HG03139 (cell line): ENCODE data around the gene SMOC1.

ENCODE experiments used
- ATAC-seq: cut with Tn5 transposase; IDR thresholded peaks from one replicate; pipeline ENCODE4 v1.9.1; 2021; ENCODE audit not compliant: unreplicated experiment

The SMOC1 gene

DNA sequence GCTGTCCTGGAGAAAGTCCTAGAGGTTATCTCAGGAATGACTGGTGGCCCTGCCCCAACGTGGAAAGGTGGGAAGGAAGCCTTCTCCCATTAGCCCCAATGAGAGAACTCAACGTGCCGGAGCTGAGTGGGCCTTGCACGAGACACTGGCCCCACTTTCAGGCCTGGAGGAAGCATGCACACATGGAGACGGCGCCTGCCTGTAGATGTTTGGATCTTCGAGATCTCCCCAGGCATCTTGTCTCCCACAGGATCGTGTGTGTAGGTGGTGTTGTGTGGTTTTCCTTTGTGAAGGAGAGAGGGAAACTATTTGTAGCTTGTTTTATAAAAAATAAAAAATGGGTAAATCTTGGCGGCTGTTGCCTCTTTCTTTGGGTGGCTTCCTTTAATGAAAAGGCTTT, 152.8 kb downstream of the SMOC1 start:
- ATAC-seq, result no peak

DNA sequence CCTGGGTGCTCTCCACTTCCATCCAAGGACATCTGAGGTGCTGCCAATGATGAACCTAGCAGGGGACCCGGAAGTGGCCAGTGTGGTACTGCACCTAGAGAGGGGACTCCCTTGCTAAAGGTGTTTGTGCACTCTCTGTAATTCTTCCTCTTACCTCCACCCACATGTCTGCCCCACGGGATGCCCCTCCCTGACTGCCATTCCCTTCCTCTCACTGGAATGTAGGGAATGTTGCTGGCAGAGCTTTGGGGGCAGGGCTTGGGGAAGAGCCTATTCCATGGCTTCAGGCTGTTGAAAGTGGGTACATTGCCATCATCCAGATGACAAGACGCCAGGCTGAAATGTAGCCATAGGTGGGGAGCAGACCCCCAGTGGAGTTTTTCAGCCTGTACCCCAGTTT, 153.2 kb downstream of the SMOC1 start:
- ATAC-seq, result no peak

DNA sequence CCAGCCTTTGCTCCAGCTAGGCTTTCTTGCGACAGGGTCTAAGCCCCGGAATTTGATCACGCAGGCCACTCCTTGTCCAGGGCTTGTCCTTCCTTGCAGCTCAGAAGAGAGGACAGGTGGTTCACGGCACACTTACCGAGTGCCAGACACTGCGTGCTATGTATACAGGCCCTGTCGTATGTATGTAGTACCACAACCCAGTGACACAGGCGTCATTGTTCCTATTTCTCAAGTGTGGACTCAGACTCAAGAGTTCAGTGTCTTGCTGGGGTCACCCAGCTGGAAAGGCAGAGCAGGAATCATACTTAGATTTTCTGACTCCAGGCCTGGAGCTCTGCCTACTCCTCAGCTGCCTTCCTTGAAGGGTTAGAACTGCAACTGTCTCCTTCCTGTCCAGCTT, 153.9 kb downstream of the SMOC1 start:
- ATAC-seq, result no peak

DNA sequence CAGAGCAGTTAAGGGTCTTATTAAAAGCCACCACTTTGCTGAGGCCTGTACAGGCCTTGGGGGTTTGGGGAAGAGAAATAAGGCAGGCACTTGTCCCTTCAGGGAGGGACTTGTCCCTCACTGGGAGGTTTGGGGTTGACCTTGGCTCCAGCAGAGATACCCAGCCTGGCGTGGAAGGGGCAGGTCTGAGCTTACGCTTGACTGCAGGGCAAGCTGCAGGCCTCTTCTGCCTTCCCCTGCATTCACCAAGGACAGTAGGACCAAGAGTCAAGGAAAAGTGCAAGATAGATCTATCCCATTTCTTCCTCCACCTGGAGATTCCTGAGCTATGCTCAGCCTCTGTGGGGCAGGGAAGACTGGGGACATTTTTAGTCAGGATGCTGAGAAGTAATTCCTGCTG, 154.3 kb downstream of the SMOC1 start:
- no peak for ATAC-seq

DNA sequence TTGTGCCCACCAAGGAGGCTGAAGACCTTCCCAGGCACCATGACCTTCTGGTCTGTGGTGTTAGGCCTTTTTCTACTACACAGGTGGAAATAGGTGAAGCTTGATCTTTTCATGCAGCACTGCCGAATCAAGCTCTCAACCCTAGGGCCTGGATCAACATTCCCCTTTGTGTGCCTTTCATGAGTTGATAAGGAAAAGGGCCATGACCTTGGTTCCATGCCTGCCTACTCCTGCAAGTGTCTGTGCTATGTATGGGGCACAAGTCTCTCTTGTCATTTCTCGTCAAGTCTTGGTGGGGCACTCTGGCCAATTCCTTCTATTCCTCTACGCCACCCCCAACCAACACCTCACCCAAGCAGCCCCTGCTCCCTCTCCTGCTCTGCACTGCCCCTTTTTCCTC, 155.0 kb downstream of the SMOC1 start:
- no peak for ATAC-seq

DNA sequence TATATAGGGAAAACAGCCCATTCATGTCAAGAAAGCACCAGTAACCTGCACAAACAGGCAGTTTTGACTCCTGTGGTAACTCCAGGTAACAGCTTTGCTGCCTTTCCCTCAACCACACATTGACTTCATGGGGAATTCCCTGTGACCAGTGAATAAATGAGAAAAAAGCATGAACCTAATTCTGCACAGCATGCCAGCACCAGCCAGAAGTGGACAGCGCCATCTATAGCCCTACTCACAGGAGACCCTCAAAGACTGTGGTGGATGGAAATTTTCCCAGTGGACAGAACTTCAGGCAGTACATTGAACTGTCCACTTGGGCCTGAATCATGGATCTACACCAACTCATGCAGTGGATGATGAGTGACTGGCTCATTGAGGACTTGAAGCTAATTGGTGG, 157.4 kb downstream of the SMOC1 start:
- no peak for ATAC-seq

DNA sequence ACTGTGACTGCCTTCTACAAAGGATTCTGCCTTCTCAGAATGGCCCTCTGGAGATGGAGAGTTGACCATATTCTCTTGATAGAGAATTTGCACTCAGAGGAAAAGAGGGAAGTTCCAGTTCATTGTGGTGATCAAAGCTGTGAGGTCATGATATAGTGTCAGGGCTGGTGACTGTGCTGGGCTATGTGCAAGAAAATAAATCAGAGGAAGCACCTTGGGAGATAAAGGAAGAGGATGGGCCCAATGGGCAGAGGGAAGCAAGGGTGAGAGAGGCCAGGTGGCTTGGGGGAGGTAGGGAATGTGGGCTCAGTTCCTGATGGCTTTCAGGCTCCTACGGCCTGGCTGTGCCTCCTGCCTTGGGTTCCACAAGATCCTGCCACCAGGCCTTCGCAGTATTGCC, 163.8 kb downstream of the SMOC1 start:
- ATAC-seq, result no peak

DNA sequence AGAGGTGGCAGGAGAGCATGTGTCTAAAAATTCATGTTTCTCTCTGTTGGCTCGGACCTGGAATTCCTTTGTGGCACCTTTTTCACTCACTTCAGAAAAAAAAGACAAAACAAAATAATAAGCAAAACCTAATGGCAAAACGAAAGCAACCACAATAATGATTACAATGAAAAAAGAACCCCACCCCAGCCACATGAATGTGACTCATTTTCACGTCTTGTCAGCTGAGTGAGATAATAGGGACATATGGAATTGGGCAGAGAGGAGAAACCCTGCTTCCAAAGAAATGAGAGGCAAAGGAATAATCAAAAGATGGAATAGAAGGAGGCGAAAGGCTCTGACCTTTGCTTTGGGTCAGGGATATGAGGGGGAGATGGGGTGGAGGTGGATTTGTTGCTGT, 166.1 kb downstream of the SMOC1 start:
- ATAC-seq, result no peak

DNA sequence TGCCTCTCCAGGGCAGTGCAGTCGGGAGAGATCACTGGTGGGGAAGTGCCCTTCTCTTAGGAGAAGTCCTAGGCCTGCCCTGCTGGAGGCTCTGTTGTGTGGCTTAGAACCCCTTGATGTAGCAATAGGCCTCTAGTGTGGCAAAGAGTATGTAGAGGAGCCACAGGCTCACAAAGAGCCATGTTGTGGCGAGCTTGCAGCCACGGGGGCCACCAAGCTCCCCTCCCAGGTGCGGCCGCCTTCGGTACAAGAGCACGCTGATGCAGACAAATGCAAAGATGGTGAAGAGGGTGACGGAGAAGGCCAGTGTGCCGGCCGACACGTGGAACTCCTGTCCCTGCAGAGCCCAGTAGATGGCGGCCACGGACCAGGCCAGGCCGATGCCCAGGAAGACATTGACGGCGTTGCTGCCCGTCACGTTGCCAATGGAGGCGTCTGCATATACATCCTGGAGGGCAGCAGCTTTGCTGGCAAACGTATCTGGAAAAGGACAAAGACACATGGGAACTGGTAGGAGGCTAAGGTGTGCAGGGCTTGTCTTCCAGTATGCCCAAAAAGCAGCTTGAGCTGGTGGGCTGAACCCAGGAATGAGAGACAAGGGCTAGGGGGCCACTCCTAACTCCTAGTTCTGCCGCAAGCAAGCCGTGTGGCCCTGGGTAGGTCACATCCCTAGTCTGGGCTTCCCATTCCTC, 166.8 kb downstream of the SMOC1 start:
- no peak for ATAC-seq

DNA sequence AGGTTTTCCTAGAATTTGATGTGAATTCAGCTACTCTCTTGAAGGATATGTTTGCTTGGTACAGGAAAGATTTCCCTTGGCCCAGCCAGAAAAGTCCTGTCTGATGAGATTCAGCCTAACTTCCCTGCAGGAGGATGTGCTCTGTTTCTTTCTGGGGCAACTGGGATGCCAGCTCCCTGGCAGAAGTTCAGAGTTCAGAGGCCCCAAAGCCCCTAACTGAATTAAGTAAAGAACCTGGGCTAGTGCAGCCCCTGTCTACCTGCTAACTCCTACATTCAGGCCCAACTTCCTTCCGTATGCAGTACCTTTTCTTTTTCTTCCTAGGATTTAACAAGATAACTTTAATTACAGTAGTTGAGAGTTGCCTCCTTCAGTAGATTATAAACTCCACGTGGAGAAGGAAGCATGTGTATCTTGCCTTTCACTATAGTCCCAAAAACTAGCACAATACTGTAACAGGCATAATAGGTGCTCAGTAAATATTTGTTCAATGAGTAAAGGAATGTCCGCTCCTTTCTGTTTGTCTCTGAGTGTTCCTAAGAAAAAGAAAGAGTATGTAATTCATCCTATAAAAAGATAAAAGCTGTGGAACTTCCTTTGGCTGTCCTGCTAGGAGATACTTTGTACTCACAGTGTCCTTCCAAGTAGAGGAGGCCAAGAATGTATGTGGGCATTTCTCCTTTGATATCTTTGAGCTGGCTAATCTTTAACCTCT, 168.5 kb downstream of the SMOC1 start:
- ATAC-seq, result no peak

DNA sequence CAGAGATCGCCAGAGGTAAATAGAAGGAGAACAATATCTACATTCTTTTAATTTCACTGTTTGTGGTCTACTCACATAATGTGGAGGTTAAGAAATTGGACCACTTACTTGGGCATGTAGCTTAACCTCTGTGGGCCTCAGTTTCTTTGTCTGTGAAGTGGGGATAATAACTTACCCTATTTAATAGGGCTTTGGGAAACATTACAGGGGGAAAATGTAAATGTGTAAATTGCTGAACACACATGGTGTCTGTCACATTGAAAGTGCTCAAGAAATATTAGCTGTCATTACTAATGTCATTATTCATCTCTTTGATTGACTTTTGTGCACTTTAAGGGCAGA, 169.1 kb downstream of the SMOC1 start:
- ATAC-seq, result no peak

DNA sequence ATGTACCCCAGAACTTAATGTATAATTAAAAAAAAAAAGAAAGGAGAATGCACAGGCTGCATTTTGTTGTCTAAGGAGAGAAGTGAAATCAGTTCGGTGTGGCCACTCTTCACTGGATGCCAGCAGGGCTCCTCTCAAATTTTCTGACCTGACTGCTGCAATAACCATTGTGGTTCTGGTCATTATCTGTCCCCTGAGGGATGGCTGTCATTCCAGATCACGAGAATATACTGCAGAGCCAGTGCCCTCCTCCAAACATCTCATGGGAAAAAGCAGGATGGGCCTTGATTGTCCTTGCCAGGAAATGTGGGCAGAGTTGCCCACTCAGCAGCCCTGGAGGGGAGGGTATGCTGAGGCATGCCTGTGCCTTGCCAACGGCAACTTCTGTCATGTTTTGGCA, 170.4 kb downstream of the SMOC1 start:
- ATAC-seq, result no peak

DNA sequence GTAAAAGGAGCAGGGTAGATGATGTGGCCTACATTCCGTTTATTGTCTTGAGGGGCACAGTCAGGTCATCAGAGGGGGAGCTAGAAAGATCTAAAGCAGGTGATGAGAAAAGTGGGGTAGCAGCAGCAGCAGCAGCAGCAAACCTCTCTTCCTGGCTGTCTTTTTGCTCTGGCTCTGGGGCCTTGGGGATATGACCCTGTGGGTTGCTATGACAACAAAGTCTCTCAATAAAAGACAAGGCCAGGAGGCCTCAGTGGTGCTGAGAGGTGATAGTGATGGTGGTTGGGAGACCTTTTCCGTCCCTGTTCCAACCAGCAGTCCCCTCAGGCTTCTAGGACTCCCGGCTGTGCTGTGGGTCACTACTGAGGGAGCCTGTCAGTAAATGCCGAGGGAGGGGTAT, 170.9 kb downstream of the SMOC1 start:
- no peak for ATAC-seq

DNA sequence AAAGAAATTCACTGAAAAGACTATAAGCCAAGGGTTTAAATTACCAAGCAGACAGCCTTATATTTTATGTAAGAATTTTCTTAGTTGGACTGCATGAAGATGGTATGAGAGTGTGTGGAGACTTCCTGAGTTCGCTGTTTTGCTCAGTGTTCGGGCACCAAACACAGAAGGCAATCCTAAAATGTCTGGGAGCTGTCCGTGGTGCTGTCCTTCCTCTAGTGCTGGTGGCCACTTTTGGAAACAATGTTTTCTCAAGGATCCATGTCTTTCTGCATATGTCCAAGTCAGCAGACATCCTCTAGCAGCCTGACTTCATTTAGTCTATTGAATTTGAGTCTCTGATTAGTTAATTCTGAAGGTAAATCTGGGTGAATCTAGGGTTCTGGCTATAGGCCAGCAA, 173.8 kb downstream of the SMOC1 start:
- no peak for ATAC-seq

DNA sequence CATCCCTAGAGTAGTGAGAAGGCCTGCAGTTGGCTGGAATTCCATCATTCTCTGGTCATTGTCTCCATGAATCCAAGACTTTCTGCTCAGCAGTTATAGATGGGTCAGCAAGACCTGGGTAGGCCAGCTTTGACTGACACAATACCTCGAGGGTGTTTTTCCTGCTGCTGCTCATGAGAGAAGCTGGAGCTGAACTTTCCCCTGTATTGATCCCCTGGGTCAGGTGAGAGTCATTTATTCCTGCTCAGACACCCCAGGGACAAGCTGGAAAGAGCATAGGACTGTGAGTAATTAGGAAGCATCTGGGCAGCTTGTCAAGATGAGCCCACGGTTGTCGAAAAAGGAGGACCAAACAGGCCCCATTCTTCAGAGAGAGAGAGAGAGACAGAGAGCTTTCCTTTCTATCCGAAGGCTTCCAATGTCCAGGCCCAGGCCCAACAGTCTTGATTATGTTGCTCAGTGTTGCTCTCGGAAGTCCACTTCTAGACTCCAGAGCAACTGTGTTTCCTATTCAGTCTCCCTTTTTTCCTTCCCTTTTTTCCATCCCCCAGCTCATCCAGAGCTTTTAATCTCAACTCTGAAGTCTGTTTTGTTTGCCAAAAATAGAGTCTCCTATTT, 178.4 kb downstream of the SMOC1 start:
- ATAC-seq, result no peak

DNA sequence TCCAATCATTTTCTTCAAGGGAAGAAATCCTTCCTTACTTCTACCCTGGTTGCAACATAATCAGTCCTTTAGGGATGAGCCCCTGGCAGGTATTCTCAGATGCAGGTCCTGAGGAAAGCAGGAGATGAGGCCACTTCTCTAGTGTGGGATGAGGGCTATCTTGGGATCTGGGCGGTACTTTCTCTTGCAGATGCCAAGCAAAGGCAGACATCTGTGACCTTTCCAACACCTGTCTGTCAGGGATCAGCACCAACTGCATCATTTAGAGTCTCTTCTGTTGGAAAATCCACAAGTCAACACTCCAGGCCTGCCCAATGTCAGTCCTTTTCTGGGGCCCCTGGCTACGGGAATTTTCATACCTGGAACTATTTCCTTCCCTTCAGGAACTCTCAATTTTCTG, 180.3 kb downstream of the SMOC1 start:
- no peak for ATAC-seq

DNA sequence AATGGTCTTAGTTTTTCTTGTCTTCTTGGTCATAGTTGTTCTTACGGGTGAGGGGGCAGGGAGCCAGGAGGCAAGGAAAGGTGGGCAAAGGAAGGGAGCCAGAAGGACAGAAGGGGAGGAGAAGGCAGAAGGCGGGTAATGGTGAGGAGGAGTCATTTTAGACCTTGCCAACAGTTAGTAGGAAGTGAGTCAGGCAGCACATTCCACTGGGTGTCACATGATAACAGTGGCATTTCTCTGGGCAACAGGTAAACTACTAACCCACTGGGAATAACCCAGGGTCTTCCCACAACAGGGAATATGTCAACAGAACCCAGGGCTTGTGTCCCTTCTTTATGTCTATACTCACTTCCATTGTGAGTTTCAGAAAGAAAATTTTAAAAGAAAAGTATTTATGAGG, 181.9 kb downstream of the SMOC1 start:
- no peak for ATAC-seq

DNA sequence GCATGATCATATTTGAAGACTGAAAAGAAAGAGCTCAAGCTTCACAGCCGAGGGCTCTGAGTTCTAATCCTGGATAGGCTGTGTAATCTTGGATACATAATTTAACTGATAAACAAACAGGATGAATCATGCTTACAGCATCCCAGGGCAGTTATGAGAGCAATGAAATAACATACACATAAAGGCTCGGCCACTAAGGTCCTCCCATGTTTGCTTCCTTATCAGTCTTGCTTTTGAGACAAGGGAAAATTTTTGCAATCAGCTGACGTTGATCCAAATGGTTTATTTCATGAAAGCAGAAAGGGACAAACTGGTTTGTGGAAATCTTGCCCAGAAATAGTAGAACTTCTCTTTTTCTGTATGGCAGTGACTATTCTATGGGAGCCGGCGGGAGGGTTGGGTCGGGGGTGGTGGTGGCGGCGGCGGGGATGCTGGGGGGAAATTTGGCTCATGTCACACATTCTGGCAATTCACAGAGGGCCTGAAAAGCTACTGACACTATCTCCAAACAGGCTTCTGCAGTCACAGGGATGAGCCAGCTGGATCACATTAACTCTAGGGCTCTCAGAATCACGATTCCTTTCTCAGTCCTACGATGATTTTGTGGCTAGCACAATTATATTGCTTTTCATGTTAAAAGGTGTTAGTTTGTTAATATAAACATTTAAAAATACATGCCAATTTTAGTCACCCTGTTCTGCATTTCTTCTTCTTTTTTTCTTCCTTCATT, 185.1 kb downstream of the SMOC1 start:
- no peak for ATAC-seq

DNA sequence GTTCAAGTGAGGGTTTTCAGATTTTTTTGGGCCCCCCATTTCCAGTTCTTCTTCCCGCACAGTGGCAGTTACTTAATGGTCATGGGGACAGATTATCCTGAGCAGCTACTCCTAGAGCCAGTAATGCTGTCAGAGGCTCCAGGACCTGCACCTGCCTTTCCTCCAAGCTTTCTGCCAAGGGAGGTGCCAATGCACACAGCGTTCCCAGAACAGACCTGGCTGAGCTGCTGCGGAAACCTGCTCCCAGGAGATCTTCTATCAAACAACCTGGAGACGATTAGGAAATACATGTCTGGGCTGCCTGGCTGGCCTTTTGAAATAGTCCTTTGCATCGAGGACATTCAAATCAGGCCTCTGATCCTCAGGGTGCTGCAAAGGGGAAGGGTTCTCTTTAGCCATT, 188.6 kb downstream of the SMOC1 start:
- no peak for ATAC-seq

DNA sequence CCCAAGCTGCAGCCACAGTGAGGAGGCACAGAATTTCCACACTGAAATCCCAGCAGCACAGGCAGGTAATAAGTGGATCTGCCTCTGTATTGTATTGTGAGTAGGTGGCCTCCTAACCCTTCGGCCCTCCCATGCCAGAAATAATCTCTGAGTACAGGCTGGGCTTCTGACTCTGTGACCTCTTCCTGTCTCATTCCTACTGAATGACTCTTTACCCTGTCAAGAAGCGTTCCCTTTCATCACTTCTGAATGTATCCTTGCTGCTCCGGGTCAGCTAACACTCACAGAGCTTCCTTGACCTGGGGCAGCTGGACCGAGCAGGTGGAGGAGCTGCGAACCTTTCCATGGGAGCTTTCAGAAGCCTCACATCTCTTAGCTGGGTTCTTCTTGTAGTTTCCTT, 190.0 kb downstream of the SMOC1 start:
- ATAC-seq, result no peak

DNA sequence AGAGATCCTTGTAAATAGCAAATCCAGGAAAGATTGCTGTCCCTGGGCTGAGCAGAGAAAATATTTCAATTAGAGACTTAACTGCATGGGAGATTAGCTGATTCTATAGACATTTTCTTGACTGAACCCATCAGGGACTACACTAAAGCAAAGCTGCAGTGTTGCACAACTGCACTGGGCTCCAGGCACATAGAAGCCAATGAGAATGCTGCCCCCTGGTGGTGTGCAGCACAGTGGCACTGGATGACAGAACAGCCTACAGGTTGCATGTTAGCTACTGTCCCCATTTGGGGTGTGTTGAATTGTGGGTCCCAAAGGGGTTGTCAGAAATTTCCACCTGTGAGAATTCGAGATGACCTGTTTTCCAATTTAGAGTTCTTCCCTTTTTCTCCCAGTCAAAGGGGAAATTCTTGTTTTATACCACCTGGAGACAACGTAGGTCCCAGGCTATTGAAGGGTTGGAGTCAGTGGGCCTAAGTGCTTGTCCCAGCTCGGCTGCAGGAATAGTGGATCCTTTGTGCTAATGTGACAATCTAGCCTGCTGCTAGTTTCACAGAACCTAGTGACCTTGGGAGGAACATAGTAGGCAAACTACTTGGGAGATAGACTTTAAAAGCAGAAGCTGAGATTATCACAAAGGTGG, 194.8 kb downstream of the SMOC1 start:
- ATAC-seq, result no peak

DNA sequence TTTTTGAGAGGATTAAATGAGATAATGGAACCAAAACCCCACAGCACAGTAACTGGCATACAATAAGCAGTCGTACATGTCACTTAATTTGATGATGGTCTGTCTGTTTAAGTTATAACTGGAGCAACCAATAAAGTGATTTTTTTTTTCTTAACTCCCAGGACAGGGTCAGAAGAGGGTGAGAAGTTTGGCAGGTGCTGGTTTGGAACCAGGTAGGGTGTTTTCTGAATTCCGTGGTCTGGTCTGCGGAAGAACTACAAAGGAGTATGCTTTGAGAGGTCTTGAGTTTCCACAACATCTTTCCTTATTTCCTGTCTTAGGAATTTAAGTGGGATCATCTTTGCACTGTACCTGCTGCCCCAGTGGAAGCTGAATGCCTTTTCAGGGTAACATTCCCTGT, 197.8 kb downstream of the SMOC1 start:
- ATAC-seq, result no peak
